ENCODE data around the gene TWF2. TPM values are rescaled to one million over a fixed set of nuclear protein-coding genes. Genes with fewer than 3 reads are reported as not detected.

TWF2 gene
- total and polyA plus RNA-seq, 2 of the 13 experiments (the other 11 are each of a cell fraction or from before 2014, with no cell fraction given): 45.5 to 108 TPM

GRCh38 chr3:52245322-52246263 is 6.6 kb upstream of the TWF2 start, which contains the start of gene PPM1M (continued):
- TF ChIP-seq ZNF556 (CRISPR knock-in tag; IDR thresholded peaks at IDR 0.05; ENCODE audit: borderline replicate concordance) (no peak), ATF7-NPFF (CRISPR knock-in tag; IDR thresholded peaks at IDR 0.05; ENCODE audit: low read depth) (peak; percentile 85), ZNF337 (CRISPR knock-in tag; IDR thresholded peaks at IDR 0.05; ENCODE audit: borderline replicate concordance, low read depth) (no peak; the same call in 1 of the 2 replicates), ARNT (IDR thresholded peaks at IDR 0.05) (no peak), HNRNPK (IDR thresholded peaks at IDR 0.05; ENCODE audit: low read depth, low read length, poor library complexity, severe bottlenecking) (no peak), CENPT (CRISPR knock-in tag; IDR thresholded peaks at IDR 0.05; ENCODE audit: low read depth) (no peak), SALL1 (CRISPR knock-in tag; IDR thresholded peaks at IDR 0.05) (peak; percentile 56), HOXD1 (CRISPR knock-in tag; IDR thresholded peaks at IDR 0.05) (0 out of 2 replicates have a peak, but pooled peaks have one; percentile 16), ZNF709 (CRISPR knock-in tag; IDR thresholded peaks at IDR 0.05) (peak; percentile 82; the same call in 1 of the 2 replicates), TFDP2 (CRISPR knock-in tag; IDR thresholded peaks at IDR 0.05) (peak; percentile 38), FOXK2 (IDR thresholded peaks at IDR 0.05) (no peak), ZNF800 (CRISPR knock-in tag; IDR thresholded peaks at IDR 0.05) (no peak), ZNF782 (CRISPR knock-in tag; IDR thresholded peaks at IDR 0.05; ENCODE audit: borderline replicate concordance) (peak; percentile 34; the same call in 1 of the 2 replicates), HNRNPLL (IDR thresholded peaks at IDR 0.05; ENCODE audit: low read depth, low read length, poor library complexity, severe bottlenecking) (peak; percentile 34), ZBTB21 (CRISPR knock-in tag; IDR thresholded peaks at IDR 0.05) (no peak), TBX3 (IDR thresholded peaks at IDR 0.05; ENCODE audit: borderline replicate concordance) (no peak), ZNF331 (CRISPR knock-in tag; IDR thresholded peaks at IDR 0.05) (0 out of 2 replicates have a peak, but pooled peaks have one; percentile 33), ZNF281 (CRISPR knock-in tag; IDR thresholded peaks at IDR 0.05; ENCODE audit: borderline replicate concordance) (peak; percentile 30; the same call in 1 of the 2 replicates), EEA1 (CRISPR knock-in tag; IDR thresholded peaks at IDR 0.05; ENCODE audit: borderline replicate concordance) (peak; percentile 31; the same call in 1 of the 2 replicates), PBX3 (CRISPR knock-in tag; IDR thresholded peaks at IDR 0.05; ENCODE audit: borderline replicate concordance) (0 out of 2 replicates have a peak, but pooled peaks have one; percentile 53)
